ENCODE measurements around the gene GPBAR1.

DNA sequence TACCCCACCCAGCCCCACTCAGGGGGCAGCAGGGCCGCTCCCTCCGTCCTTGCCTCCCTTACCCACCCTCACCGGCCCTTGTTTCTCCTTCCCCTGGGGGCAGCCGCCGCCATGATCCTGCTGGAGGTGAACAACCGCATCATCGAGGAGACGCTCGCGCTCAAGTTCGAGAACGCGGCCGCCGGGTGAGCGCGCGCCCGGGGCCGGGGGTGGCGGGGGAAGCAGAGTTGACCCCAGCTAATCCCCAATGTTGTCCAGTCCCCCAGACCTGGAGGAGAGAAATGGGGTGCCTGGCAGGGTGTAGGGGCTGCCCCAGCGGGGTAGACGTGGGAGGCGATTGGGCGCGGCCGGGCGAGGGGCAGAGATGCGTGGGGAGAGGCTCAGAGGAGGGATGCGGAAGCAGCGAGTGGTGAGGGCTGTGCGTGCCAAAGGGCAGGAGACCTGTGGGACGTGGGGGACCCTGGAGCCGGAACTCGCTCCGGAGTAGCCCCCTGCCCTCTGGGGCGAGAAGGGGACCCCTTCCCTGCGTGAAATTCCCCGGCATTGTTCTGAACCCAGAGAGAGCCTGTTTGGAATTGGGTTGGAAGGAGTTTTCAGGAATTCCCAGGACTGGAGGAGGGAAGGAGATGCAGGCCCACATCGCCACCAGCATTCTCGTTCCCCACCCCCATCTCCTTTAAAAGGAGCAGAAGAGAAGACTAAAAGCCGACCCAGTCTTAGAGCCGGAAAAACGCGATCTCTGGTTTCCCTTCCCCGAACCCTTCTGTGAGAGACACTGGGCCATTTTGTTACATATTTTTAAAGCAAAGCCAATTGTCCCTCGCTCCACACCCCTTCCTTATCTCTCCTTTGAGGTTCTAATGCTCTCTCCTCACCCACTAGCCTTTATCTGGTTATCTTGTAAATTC lies 43.2 kb upstream of the GPBAR1 start:
- TF ChIP-seq ZFP36 (IDR thresholded peaks at IDR 0.05; ENCODE audit: low read depth, low read length, partially characterized antibody) (no peak), CBFA2T2 (conservative IDR thresholded peaks at IDR 0.05) (no peak), NR1H2 (CRISPR knock-in tag; IDR thresholded peaks at IDR 0.05) (no peak), ZNF143 (CRISPR knock-in tag; IDR thresholded peaks at IDR 0.05) (no peak), ZNF551 (CRISPR knock-in tag; IDR thresholded peaks at IDR 0.05) (no peak), MCM5 (IDR thresholded peaks at IDR 0.05; ENCODE audit: low read depth) (no peak), POLR2A (conservative IDR thresholded peaks at IDR 0.05) (no peak), CTCF (IDR thresholded peaks at IDR 0.05 in 2 of 3, conservative IDR thresholded peaks at IDR 0.05 in 1 of 3; ENCODE audit: insufficient read depth in 2 of 3, low read depth in 1 of 3, low read length in 3 of 3) (no peak), SMC3 (conservative IDR thresholded peaks at IDR 0.05; ENCODE audit: insufficient read depth, low read depth, low read length) (no peak), EZH2 (IDR thresholded peaks at IDR 0.05; ENCODE audit: borderline replicate concordance, low read depth, low read length) (no peak), HDAC8 (tag; IDR thresholded peaks at IDR 0.05) (no peak), MXD1 (CRISPR knock-in tag; IDR thresholded peaks at IDR 0.05; ENCODE audit: borderline replicate concordance, poor library complexity, severe bottlenecking) (no peak)
- TF ChIP-seq, protein P1, sequence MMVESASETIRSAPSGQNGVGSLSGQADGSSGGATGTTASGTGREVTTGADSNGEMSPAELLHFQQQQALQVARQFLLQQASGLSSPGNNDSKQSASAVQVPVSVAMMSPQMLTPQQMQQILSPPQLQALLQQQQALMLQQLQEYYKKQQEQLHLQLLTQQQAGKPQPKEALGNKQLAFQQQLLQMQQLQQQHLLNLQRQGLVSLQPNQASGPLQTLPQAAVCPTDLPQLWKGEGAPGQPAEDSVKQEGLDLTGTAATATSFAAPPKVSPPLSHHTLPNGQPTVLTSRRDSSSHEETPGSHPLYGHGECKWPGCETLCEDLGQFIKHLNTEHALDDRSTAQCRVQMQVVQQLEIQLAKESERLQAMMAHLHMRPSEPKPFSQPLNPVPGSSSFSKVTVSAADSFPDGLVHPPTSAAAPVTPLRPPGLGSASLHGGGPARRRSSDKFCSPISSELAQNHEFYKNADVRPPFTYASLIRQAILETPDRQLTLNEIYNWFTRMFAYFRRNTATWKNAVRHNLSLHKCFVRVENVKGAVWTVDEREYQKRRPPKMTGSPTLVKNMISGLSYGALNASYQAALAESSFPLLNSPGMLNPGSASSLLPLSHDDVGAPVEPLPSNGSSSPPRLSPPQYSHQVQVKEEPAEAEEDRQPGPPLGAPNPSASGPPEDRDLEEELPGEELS (CRISPR knock-in tag; IDR thresholded peaks at IDR 0.05; ENCODE audit: borderline replicate concordance), result no peak

All from K562 (cell line).